Measurements from ENCODE around the gene PARD6A. TPM values are rescaled to one million over a fixed set of nuclear protein-coding genes. Genes with fewer than 3 reads are reported as not detected.

Gene PARD6A
- total RNA-seq, 1 experiment from 2014 or later = 10.8 TPM

DNA sequence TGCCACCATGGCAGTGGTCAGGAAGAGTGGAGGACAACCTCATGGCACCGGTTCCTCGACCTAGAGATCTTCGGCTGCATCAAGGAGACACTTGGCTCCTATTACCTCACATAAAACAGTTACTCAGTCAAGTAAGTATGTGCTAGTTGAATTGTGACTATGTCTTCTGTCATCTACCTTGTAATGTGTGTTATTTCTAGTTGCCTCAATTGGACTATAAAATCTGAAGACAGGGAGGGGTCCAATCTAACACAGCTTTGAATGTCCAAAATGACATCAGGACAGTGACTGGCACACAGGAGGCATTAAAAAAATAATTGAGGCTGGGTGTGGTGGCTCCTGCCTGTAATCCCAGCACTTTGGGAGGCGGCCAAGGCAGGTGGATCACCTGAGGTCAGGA, 23.0 kb downstream of the PARD6A start:
- Histone ChIP-seq H3K4me1 (ENCODE audit: insufficient read depth, low read length) (no peaks in the 10 kb centered on the region), H3T11ph (ENCODE audit: low read length) (no peak overlapping the region), H3K79me1 (ENCODE audit: insufficient read depth, low read depth, low read length, poor library complexity, severe bottlenecking) (no peaks in the 10 kb centered on the region), H2AFZ (ENCODE audit: low read length) (no peak overlapping the region), H4K20me1 (ENCODE audit: control insufficient read depth, insufficient read depth, insufficient read length) (no peaks in the 10 kb centered on the region), H3K4ac (ENCODE audit: low read depth, low read length) (no peak overlapping the region), H3K9ac (ENCODE audit: extremely low read depth, insufficient read length, low read length) (no peak overlapping the region), H3K23me2 (ENCODE audit: insufficient read length, low read depth, low read length, poor library complexity, severe bottlenecking) (no peaks in the 10 kb centered on the region), H2BK15ac (ENCODE audit: low read depth, low read length) (no peak overlapping the region), H2BK120ac (ENCODE audit: low read depth, low read length, poor library complexity, severe bottlenecking) (no peak overlapping the region), H2BK12ac (ENCODE audit: insufficient read length, low read depth, low read length) (no peak overlapping the region), H2BK5ac (ENCODE audit: insufficient read length, low read length) (no peak overlapping the region), H3K27me3 (ENCODE audit: insufficient read depth, low read length) (no peaks in the 10 kb centered on the region), H3K79me2 (ENCODE audit: insufficient read depth, low read length) (no peaks in the 10 kb centered on the region), H2BK20ac (ENCODE audit: low read depth, low read length, poor library complexity, severe bottlenecking) (no peak overlapping the region), H4K91ac (ENCODE audit: insufficient read length, low read depth, low read length) (no peak overlapping the region), H4K5ac (ENCODE audit: insufficient read length, low read depth, low read length) (no peak overlapping the region), H4K8ac (replicated peaks; ENCODE audit: insufficient read length, low read depth, low read length) (no peak overlapping the region), H3K18ac (ENCODE audit: insufficient read length, low read depth, low read length) (no peak overlapping the region), H2AK5ac (ENCODE audit: insufficient read length, low read length) (no peak overlapping the region), H3K9me3 (ENCODE audit: control insufficient read depth, low read depth, low read length) (no peaks in the 10 kb centered on the region), H3K27ac (ENCODE audit: insufficient read length, low read depth, low read length) (no peak overlapping the region), H3K4me2 (ENCODE audit: insufficient read depth, insufficient read length, low read length) (no peak overlapping the region), H3K23ac (ENCODE audit: insufficient read length, low read depth, low read length) (no peak overlapping the region), H3K56ac (ENCODE audit: insufficient read length, low read depth, low read length) (no peak overlapping the region), H3K14ac (ENCODE audit: insufficient read depth, low read length) (no peak overlapping the region)
- Mint-ChIP-seq H3K4me3 (no peak overlapping the region), H3K36me3 (ENCODE audit: insufficient read depth in 1 of 3, low read depth in 3 of 3) (peaks cover 10 to 23% (median 17%) of the 10 kb centered on the region in 3 experiments; a peak in 6 of 7 replicates), H3K27me3 (ENCODE audit: low read depth) (no peaks in the 10 kb centered on the region), H3K27ac (no peak overlapping the region), H3K4me1 (no peaks in the 10 kb centered on the region), H3K9me3 (no peaks in the 10 kb centered on the region)
- TF ChIP-seq, protein P1, sequence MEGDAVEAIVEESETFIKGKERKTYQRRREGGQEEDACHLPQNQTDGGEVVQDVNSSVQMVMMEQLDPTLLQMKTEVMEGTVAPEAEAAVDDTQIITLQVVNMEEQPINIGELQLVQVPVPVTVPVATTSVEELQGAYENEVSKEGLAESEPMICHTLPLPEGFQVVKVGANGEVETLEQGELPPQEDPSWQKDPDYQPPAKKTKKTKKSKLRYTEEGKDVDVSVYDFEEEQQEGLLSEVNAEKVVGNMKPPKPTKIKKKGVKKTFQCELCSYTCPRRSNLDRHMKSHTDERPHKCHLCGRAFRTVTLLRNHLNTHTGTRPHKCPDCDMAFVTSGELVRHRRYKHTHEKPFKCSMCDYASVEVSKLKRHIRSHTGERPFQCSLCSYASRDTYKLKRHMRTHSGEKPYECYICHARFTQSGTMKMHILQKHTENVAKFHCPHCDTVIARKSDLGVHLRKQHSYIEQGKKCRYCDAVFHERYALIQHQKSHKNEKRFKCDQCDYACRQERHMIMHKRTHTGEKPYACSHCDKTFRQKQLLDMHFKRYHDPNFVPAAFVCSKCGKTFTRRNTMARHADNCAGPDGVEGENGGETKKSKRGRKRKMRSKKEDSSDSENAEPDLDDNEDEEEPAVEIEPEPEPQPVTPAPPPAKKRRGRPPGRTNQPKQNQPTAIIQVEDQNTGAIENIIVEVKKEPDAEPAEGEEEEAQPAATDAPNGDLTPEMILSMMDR (conservative IDR thresholded peaks at IDR 0.05) = no peak
- no peak for DNase-seq
- WGBS (ENCODE audit: extremely low coverage, insufficient read length, low lambda C conversion rate) = no CpG with 5 or more reads among the region's 4 CpGs
